Glomerular visceral epithelial cell (primary cell): Measurements from ENCODE around the gene NCOA3.

Experiments used
- DNase-seq: peaks from one replicate; pipeline ENCODE4 v3.0.0-alpha.2; 2016; ENCODE audit errors: extremely low spot score

NCOA3 gene

DNA sequence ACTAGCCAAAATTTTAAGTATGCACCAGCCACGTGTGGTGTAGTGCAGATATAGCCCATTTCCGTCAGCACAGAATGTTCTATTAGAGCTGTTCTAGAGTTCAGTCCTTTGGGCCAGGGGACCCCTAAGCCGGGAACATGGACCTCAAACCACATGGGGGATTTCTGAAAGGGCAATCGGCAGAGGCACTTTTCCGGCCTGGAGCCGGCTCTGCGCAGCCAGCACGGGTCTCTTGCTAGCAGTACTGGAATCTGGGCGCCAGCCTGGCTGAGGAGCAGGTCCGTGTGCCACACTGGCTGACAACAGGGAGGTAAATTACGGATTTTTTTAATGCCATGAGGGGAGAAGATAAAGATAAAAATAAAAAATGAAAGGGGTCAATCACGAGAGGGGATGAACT, 163.1 kb downstream of the NCOA3 start:
- DNase-seq, result no peak

GRCh38 chr20:47665221-47665991, 163.7 kb downstream of the NCOA3 start:
- no peak for DNase-seq

GRCh38 chr20:47666304-47666703, 164.6 kb downstream of the NCOA3 start:
- DNase-seq, result no peak

GRCh38 chr20:47667086-47667485, 165.4 kb downstream of the NCOA3 start:
- no peak for DNase-seq

- no peak for DNase-seq
Measured at GRCh38 chr20:47667531-47668312, 166.0 kb downstream of the NCOA3 start.

DNA sequence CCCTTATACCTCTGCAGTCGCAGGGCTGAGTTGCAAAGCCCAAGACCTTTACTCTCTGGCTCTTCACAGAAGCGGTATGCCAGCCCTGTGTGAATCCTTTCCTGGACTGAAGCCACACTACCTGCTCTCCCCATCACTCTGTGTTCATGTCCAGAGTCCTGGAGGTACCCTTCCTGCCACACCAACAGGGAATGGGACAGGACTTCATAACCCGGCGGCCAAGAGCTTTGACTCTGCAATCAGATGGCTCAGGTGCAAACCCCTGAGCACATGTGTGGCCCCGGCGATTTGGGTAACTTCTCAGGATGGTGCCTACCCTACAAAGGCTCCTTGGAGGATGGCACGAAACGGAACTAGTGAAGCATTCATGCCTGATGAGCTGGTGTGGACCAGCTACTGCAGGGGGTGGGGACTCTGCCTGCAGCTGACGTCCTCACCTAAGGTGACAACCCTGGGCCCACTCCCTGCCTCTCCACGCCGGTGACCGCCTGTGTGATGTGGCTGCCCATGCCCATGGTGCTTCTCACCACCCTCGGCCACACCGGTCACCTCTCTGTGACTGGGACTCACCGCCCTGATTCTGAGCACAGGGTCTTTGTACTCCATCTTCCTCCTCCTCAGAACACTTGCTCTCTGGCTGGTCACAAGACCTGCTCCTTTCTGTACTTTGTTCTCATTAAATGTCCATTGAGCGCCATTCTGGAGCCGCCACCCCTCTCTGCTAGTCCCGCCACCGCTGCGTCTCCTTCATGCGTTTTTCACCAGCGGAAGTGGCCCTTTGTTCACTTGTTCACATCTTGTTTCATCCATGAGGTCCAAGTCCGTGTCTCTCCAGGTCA, 166.8 kb downstream of the NCOA3 start:
- DNase-seq, result no peak

GRCh38 chr20:47669152-47669425, 167.4 kb downstream of the NCOA3 start:
- no peak for DNase-seq

- DNase-seq, result no peak
Measured at GRCh38 chr20:47669489-47669888, 167.8 kb downstream of the NCOA3 start.

- no peak for DNase-seq
Measured at GRCh38 chr20:47669927-47670890, 168.5 kb downstream of the NCOA3 start.

GRCh38 chr20:47670913-47671312, 169.2 kb downstream of the NCOA3 start:
- DNase-seq, result no peak

DNA sequence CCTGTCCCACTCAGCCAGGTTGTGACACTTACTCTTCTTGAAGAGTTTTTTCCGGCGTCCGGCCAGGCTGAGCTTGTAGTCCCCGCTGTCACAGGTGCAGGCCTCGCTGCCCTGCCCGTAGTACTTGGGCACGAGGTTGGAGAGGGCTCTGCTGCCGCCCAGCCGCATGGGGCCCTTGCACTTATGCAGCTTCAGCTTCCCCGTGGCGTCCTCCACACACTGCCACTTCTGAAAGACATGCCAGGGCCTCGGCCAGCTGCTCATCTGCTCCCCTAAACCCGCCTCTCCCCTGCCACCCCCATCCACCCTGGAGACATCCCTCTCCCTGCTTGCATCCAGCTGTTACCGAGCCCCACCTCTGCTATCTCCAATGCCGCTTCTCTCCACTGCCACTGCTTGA, 170.5 kb downstream of the NCOA3 start:
- no peak for DNase-seq

GRCh38 chr20:47672886-47673670, 171.4 kb downstream of the NCOA3 start:
- DNase-seq, result no peak

GRCh38 chr20:47673671-47673955, 171.9 kb downstream of the NCOA3 start:
- DNase-seq, result no peak

GRCh38 chr20:47674145-47674544, 172.5 kb downstream of the NCOA3 start:
- DNase-seq, result no peak

DNA sequence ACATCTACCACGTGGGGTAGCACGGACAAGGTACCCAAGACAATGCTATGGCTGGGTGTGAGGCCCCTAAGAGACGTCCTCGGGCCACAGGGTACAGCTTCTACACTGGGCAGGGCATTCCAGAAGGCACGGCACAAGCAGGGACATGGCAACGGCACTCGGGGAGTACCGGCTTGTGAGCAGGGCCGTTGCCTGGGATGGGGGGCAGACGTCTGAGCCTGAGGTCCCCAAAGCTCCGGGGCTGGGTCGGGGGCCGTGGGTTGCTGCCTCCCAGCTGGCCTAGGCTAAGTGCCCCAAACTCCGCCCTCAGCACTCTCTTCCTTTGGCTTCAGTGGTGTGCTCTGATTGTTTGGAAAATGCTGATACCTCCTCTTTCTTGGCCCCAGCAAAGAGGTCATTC, 173.0 kb downstream of the NCOA3 start:
- DNase-seq, result no peak

- no peak for DNase-seq
Measured at GRCh38 chr20:47675190-47676142, 173.8 kb downstream of the NCOA3 start.

DNA sequence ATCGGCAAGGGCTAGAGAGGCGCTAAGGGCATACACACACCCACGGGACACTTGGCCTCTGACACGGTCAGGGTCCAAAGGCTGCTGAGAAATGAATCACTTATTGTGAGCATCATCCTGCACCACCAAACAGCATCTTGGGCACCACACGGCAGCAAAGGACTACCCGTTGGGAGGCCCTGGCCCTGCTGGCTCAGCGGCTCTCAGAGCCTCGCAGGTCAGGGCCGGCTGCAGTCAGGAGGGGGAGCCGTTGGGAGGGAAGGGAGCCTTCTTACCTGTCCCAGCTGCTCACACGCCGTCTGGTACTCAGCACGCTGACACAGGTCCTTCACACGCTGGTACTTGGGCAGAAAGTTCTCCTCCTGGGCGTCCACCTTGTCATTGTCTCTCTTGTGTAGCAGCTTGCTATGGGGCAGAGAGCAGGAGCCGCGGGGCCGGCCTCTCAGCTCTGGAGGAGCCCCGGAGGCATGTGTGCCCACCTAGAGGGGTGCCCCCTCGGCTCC, 174.6 kb downstream of the NCOA3 start:
- no peak for DNase-seq

- DNase-seq, result no peak
Measured at GRCh38 chr20:47676912-47677634, 175.4 kb downstream of the NCOA3 start.
